Prostate gland (tissue), 2 donors: ENCODE measurements around the gene EIF4G3.

Source experiments
- POLR2A ChIP-seq: fragments of 450-650 bp; IDR thresholded peaks from one replicate; pipeline ENCODE4 v1.6.1; 2016; ENCODE audit warnings: antibody characterized with exemption, mild to moderate bottlenecking
- POLR2AphosphoS5 ChIP-seq: sonication (generic); formaldehyde crosslinking; IDR thresholded peaks from one replicate; pipeline ENCODE4 v1.6.1; 2017; ENCODE audit warnings: antibody characterized with exemption
- TF ChIP-seq, protein P1 (sequence below), 4 experiments: fragments of 200-600 bp in 2 of 4; fragments of 450-650 bp in 2 of 4; sonication (generic) in 2 of 4; IDR thresholded peaks; 1 replicate in 3 of 4; 2 replicates in 1 of 4; pipeline ENCODE4 v1.5.1; 2016 to 2019; ENCODE audit warnings: antibody characterized with exemption in 4 of 4, mild to moderate bottlenecking in 2 of 4, moderate library complexity in 2 of 4

- TF ChIP-seq, protein P1, sequence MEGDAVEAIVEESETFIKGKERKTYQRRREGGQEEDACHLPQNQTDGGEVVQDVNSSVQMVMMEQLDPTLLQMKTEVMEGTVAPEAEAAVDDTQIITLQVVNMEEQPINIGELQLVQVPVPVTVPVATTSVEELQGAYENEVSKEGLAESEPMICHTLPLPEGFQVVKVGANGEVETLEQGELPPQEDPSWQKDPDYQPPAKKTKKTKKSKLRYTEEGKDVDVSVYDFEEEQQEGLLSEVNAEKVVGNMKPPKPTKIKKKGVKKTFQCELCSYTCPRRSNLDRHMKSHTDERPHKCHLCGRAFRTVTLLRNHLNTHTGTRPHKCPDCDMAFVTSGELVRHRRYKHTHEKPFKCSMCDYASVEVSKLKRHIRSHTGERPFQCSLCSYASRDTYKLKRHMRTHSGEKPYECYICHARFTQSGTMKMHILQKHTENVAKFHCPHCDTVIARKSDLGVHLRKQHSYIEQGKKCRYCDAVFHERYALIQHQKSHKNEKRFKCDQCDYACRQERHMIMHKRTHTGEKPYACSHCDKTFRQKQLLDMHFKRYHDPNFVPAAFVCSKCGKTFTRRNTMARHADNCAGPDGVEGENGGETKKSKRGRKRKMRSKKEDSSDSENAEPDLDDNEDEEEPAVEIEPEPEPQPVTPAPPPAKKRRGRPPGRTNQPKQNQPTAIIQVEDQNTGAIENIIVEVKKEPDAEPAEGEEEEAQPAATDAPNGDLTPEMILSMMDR (IDR thresholded peaks at IDR 0.05), result no peak
- TF ChIP-seq POLR2A, result no peak
- no peak for TF ChIP-seq POLR2AphosphoS5
Measured at GRCh38 chr1:21117597-21118001, 59.1 kb downstream of the EIF4G3 start.
